Ovary (tissue), 3 donors: ENCODE data around the gene PEPD.

Source experiments
- EP300 ChIP-seq: sonication (generic); formaldehyde crosslinking; IDR thresholded peaks from one replicate; pipeline ENCODE4 v1.6.1; 2017; ENCODE audit warnings: antibody characterized with exemption
- POLR2A ChIP-seq: fragments of 450-650 bp; IDR thresholded peaks from one replicate; pipeline ENCODE4 v1.6.1; 2017; ENCODE audit warnings: antibody characterized with exemption, mild to moderate bottlenecking, moderate library complexity
- TF ChIP-seq, protein P1 (sequence below), 3 donors: fragments of 450-650 bp in 2 of 3; fragments of 200-600 bp in 1 of 3; IDR thresholded peaks; one replicate each; pipeline versions ENCODE4 v1.5.1 to v1.8.0; 2016 to 2022; ENCODE audit warnings: antibody characterized with exemption in 3 of 3, mild to moderate bottlenecking in 1 of 3
- donor health status: DM: no; HTN: no; CAD: no.

DNA sequence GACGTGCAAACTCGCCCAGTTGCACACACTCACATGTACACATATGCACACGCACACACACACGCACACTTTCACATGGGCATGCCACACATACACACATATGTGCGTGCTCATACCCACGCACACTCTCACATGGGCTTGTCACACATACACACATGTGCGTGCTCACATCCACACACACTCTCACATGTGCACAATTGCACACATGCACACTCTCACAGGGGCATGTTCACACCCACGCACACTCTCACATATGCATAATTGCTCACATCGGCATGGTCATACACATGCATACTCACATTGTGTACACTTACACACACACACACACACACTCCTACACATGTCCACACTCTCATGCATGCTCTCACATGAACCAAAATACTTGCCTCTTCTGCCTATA is 32.8 kb upstream of the PEPD start:
- TF ChIP-seq, protein P1, sequence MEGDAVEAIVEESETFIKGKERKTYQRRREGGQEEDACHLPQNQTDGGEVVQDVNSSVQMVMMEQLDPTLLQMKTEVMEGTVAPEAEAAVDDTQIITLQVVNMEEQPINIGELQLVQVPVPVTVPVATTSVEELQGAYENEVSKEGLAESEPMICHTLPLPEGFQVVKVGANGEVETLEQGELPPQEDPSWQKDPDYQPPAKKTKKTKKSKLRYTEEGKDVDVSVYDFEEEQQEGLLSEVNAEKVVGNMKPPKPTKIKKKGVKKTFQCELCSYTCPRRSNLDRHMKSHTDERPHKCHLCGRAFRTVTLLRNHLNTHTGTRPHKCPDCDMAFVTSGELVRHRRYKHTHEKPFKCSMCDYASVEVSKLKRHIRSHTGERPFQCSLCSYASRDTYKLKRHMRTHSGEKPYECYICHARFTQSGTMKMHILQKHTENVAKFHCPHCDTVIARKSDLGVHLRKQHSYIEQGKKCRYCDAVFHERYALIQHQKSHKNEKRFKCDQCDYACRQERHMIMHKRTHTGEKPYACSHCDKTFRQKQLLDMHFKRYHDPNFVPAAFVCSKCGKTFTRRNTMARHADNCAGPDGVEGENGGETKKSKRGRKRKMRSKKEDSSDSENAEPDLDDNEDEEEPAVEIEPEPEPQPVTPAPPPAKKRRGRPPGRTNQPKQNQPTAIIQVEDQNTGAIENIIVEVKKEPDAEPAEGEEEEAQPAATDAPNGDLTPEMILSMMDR (IDR thresholded peaks at IDR 0.05) = no peak
- TF ChIP-seq POLR2A (no peak), EP300 (no peak)
